Endodermal cell (in vitro differentiated cells): Measurements from ENCODE around the gene RYR3. TPM values are rescaled to one million over a fixed set of nuclear protein-coding genes. Genes with fewer than 3 reads are reported as not detected.

ENCODE experiments used
- DNase-seq: peaks from one replicate; pipeline ENCODE4 v3.0.0-alpha.2; 2017
- H3K27ac ChIP-seq: 2 replicates; pipeline ENCODE4 v1.5.1; 2013; ENCODE audit warnings: mild to moderate bottlenecking, low read depth, low read length, moderate library complexity
- H3K27me3 ChIP-seq: 2 replicates; pipeline ENCODE4 v1.6.1; 2013; ENCODE audit warnings: mild to moderate bottlenecking, low read length, moderate library complexity; ENCODE audit not compliant: insufficient read depth, control insufficient read depth, poor library complexity, severe bottlenecking
- H3K36me3 ChIP-seq: 2 replicates; pipeline ENCODE4 v1.7.0; 2013; ENCODE audit warnings: mild to moderate bottlenecking, low read length, moderate library complexity; ENCODE audit not compliant: control insufficient read depth, insufficient read depth
- H3K4me1 ChIP-seq: one replicate; pipeline ENCODE4 v1.7.0; 2013; ENCODE audit warnings: low read length; ENCODE audit not compliant: control insufficient read depth, insufficient read depth
- H3K4me3 ChIP-seq: 2 replicates; pipeline ENCODE4 v1.5.1; 2013; ENCODE audit warnings: mild to moderate bottlenecking, low read length, moderate library complexity
- H3K9ac ChIP-seq: 2 replicates; pipeline ENCODE4 v1.6.1; 2013; ENCODE audit warnings: mild to moderate bottlenecking, low read length, moderate library complexity; ENCODE audit not compliant: poor library complexity, severe bottlenecking; ENCODE audit errors: extremely low read depth
- H3K9me3 ChIP-seq: 2 replicates; pipeline ENCODE4 v1.6.1; 2013; ENCODE audit warnings: mild to moderate bottlenecking, low read length, moderate library complexity; ENCODE audit not compliant: control insufficient read depth
- H3K27ac Mint-ChIP-seq: 2 replicates; pipeline ENCODE4 v1.8.0; 2020; ENCODE audit warnings: mixed read lengths
- H3K27me3 Mint-ChIP-seq: 2 replicates; pipeline ENCODE4 v1.8.0; 2021; ENCODE audit warnings: mild to moderate bottlenecking, mixed read lengths; ENCODE audit not compliant: insufficient read depth
- H3K36me3 Mint-ChIP-seq: 2 replicates; pipeline ENCODE4 v1.8.0; 2020; ENCODE audit warnings: low read depth, mixed read lengths
- H3K4me1 Mint-ChIP-seq: 2 replicates; pipeline ENCODE4 v1.8.0; 2020; ENCODE audit warnings: mixed read lengths
- H3K4me3 Mint-ChIP-seq: 2 replicates; pipeline ENCODE4 v1.8.0; 2020; ENCODE audit warnings: mild to moderate bottlenecking, moderate library complexity, mixed read lengths
- H3K9me3 Mint-ChIP-seq: 2 replicates; pipeline ENCODE4 v1.8.0; 2020; ENCODE audit warnings: mild to moderate bottlenecking, mixed read lengths
- WGBS, 2 experiments: methylation state at CpG; one replicate each; pipeline versions ENCODE4 v1.1.5 to v1.1.7; 2013; ENCODE audit warnings: missing lambda C conversion rate in 2 of 2, mixed read lengths in 1 of 2; ENCODE audit not compliant: insufficient coverage in 1 of 2, insufficient read length in 1 of 2; 5-methylcytosine and 5-hydroxymethylcytosine counted together
- total RNA-seq, 2 donors: library from RNA; stranded (reverse); fragmentation: NEBNext Ultra II Directional in 1 of 2; extraction: Animal tissue kit (Norgen Biotek cat#: 25700) in 1 of 2; gene quantifications; 2 replicates in 1 of 2; 3 replicates in 1 of 2; pipeline ENCODE4 v1.2.1, GENCODE V29; 2021
- TF ChIP-seq, protein P1 (sequence below): fragments of 200-600 bp; sonication (generic); conservative IDR thresholded peaks from 2 replicates; pipeline ENCODE4 v1.5.0; 2021; ENCODE audit warnings: antibody characterized with exemption, mild to moderate bottlenecking

Gene RYR3
- total RNA-seq, 2 donors from 2014 or later: 0.71 to 1.4 TPM

DNA sequence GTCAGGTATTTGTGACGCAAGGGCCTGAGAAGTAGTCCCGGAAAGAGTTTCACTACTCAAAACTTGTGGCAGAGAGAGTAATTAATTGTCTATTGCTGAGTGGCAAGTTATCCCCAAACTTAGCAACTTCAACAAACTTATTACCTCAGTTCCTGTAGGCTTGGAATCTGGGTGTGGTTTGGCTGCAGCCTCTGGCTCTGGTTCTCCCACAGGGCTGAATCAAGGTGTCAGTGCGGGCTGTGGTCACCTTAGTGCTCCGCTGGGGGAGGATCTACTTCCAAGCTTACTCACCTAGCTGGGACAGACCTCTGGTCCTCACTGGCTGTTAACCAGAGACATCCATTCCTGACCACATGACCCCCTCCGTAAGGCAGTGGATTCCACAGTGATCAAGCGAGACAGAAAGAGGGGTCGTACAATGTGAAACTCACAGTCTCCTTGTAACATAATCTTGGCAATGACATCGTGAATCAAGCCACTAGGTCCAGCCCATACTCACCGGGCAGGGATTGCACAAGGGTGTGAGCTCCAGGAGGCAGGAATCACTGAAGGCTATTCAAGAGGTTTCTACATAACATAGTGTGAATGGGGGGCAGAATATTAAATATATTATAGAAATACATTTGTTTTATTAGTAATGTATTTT, 138.3 kb downstream of the RYR3 start:
- H3K4me1 Mint-ChIP-seq: peaks cover 8% of the 10 kb centered on the region
- no peaks in the 10 kb centered on the region for H3K27me3 ChIP-seq

GRCh38 chr15:33449810-33450209, 139.0 kb downstream of the RYR3 start:
- Mint-ChIP-seq H3K27ac (no peak overlapping the region), H3K4me1 (peaks cover 8% of the 10 kb centered on the region), H3K9me3 (no peaks in the 10 kb centered on the region), H3K27me3 (no peaks in the 10 kb centered on the region), H3K4me3 (no peak overlapping the region), H3K36me3 (no peaks in the 10 kb centered on the region)
- Histone ChIP-seq H3K4me3 (no peak overlapping the region), H3K9me3 (no peaks in the 10 kb centered on the region), H3K36me3 (no peaks in the 10 kb centered on the region), H3K27ac (no peak overlapping the region), H3K27me3 (no peaks in the 10 kb centered on the region), H3K9ac (no peak overlapping the region), H3K4me1 (peaks cover 7% of the 10 kb centered on the region)
- TF ChIP-seq, protein P1, sequence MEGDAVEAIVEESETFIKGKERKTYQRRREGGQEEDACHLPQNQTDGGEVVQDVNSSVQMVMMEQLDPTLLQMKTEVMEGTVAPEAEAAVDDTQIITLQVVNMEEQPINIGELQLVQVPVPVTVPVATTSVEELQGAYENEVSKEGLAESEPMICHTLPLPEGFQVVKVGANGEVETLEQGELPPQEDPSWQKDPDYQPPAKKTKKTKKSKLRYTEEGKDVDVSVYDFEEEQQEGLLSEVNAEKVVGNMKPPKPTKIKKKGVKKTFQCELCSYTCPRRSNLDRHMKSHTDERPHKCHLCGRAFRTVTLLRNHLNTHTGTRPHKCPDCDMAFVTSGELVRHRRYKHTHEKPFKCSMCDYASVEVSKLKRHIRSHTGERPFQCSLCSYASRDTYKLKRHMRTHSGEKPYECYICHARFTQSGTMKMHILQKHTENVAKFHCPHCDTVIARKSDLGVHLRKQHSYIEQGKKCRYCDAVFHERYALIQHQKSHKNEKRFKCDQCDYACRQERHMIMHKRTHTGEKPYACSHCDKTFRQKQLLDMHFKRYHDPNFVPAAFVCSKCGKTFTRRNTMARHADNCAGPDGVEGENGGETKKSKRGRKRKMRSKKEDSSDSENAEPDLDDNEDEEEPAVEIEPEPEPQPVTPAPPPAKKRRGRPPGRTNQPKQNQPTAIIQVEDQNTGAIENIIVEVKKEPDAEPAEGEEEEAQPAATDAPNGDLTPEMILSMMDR: no peak
- no peak for DNase-seq
- 80 to 92% methylated on average over 1 to 3 of the region's 3 CpGs for WGBS, 2 experiments

More for the DNA sequence above, 138.3 kb downstream of the RYR3 start:
- TF ChIP-seq, protein P1: no peak
- no peak for DNase-seq
- Mint-ChIP-seq H3K36me3 (no peaks in the 10 kb centered on the region), H3K9me3 (no peaks in the 10 kb centered on the region), H3K4me3 (no peak overlapping the region), H3K27ac (no peak overlapping the region), H3K27me3 (no peaks in the 10 kb centered on the region)
- Histone ChIP-seq H3K4me1 (peaks cover 7% of the 10 kb centered on the region), H3K36me3 (no peaks in the 10 kb centered on the region), H3K9ac (no peak overlapping the region), H3K4me3 (no peak overlapping the region), H3K9me3 (no peaks in the 10 kb centered on the region), H3K27ac (no peak overlapping the region)
- 95 to 100% methylated on average over 4 to 9 of the region's 9 CpGs for WGBS, 2 experiments

GRCh38 chr15:33451385-33451784, 140.6 kb downstream of the RYR3 start:
- Mint-ChIP-seq H3K27me3 (no peaks in the 10 kb centered on the region), H3K4me1 (peaks cover 8% of the 10 kb centered on the region), H3K27ac (no peak overlapping the region), H3K9me3 (no peaks in the 10 kb centered on the region), H3K4me3 (no peak overlapping the region), H3K36me3 (no peaks in the 10 kb centered on the region)
- Histone ChIP-seq H3K36me3 (no peaks in the 10 kb centered on the region), H3K27ac (no peak overlapping the region), H3K27me3 (no peaks in the 10 kb centered on the region), H3K9me3 (no peaks in the 10 kb centered on the region), H3K9ac (no peak overlapping the region), H3K4me1 (peaks cover 7% of the 10 kb centered on the region), H3K4me3 (no peak overlapping the region)
- 94 to 98% methylated on average over 4 of the region's 4 CpGs for WGBS, 2 experiments
- TF ChIP-seq, protein P1: no peak
- no peak for DNase-seq
